Neural cell (in vitro differentiated cells): ENCODE measurements around the gene CYP27A1. TPM values are rescaled to one million over a fixed set of nuclear protein-coding genes. Genes with fewer than 3 reads are reported as not detected.

ENCODE experiments used
- H2AFZ ChIP-seq: fragments of 200-600, 300-800 bp; sonication (generic), shearing (Covaris generic); 2 replicates; pipeline ENCODE4 v1.6.0; 2014; ENCODE audit warnings: low read depth, mild to moderate bottlenecking, antibody characterized with exemption, low read length, moderate library complexity
- H3F3A ChIP-seq: fragments of 200-600 bp; shearing (Covaris generic); 2 replicates; pipeline ENCODE4 v1.6.1; 2016; ENCODE audit warnings: mild to moderate bottlenecking, moderate library complexity, mixed read lengths, antibody characterized with exemption, low read length; ENCODE audit not compliant: insufficient read depth, poor library complexity, severe bottlenecking
- H3K27ac ChIP-seq: fragments of 200-600, 300-800 bp; sonication (generic), shearing (Covaris generic); 2 replicates; pipeline ENCODE4 v1.5.1; 2014; ENCODE audit warnings: mild to moderate bottlenecking, low read length, moderate library complexity
- H3K27me3 ChIP-seq: fragments of 300-800, 200-600 bp; sonication (generic), shearing (Covaris generic); 2 replicates; pipeline ENCODE4 v1.6.0; 2014; ENCODE audit warnings: mild to moderate bottlenecking, low read depth, low read length, moderate library complexity; ENCODE audit not compliant: insufficient read depth
- H3K36me3 ChIP-seq: fragments of 300-800, 200-600 bp; sonication (generic), shearing (Covaris generic); 2 replicates; pipeline ENCODE4 v1.5.1; 2014; ENCODE audit warnings: mild to moderate bottlenecking, antibody characterized with exemption, low read length, moderate library complexity; ENCODE audit not compliant: insufficient read depth
- H3K4me2 ChIP-seq: fragments of 300-800, 200-600 bp; sonication (generic), shearing (Covaris generic); 2 replicates; pipeline ENCODE4 v1.6.0; 2014; ENCODE audit warnings: mild to moderate bottlenecking, low read length
- H3K4me3 ChIP-seq: fragments of 300-800, 200-600 bp; sonication (generic), shearing (Covaris generic); 2 replicates; pipeline ENCODE4 v1.5.1; 2014; ENCODE audit warnings: mild to moderate bottlenecking, low read length, moderate library complexity
- H3K79me2 ChIP-seq: fragments of 200-600 bp; shearing (Covaris generic); replicated peaks from 2 replicates; pipeline ENCODE4 v1.6.0; 2014; ENCODE audit warnings: mild to moderate bottlenecking, low read length, moderate library complexity; ENCODE audit not compliant: insufficient read depth
- H3K9ac ChIP-seq: fragments of 300-800, 200-600 bp; sonication (generic), shearing (Covaris generic); 2 replicates; pipeline ENCODE4 v1.6.1; 2016; ENCODE audit warnings: mild to moderate bottlenecking, low read length, mixed read lengths
- H3K9me2 ChIP-seq: fragments of 200-600 bp; shearing (Covaris generic); 2 replicates; pipeline ENCODE4 v1.6.1; 2016; ENCODE audit warnings: mild to moderate bottlenecking, low read length, mixed read lengths; ENCODE audit not compliant: insufficient read depth
- H3K9me3 ChIP-seq: fragments of 200-600, 300-800 bp; sonication (generic), shearing (Covaris generic); 2 replicates; pipeline ENCODE4 v1.6.1; 2016; ENCODE audit warnings: mild to moderate bottlenecking, mixed run types, low read length, moderate library complexity, mixed read lengths
- H4K20me1 ChIP-seq: fragments of 200-600 bp; shearing (Covaris generic); 2 replicates; pipeline ENCODE4 v1.6.1; 2016; ENCODE audit warnings: mild to moderate bottlenecking, mixed run types; ENCODE audit not compliant: insufficient read depth
- EP300 ChIP-seq: fragments of 450-650 bp; conservative IDR thresholded peaks from 2 replicates; pipeline ENCODE4 v1.6.1; 2014; ENCODE audit warnings: antibody characterized with exemption, mild to moderate bottlenecking, moderate library complexity; ENCODE audit not compliant: poor library complexity, severe bottlenecking
- EZH2 ChIP-seq: fragments of 200-600, 300-800 bp; shearing (Covaris generic), sonication (generic); IDR thresholded peaks from 2 replicates; pipeline ENCODE4 v1.6.1; 2014; ENCODE audit warnings: antibody characterized with exemption, low read length, borderline replicate concordance, mild to moderate bottlenecking; ENCODE audit not compliant: insufficient read depth, poor library complexity, severe bottlenecking
- MXI1 ChIP-seq: fragments of 450-650 bp; conservative IDR thresholded peaks from 2 replicates; pipeline ENCODE4 v1.6.1; 2014; ENCODE audit warnings: antibody characterized with exemption, mild to moderate bottlenecking; ENCODE audit not compliant: poor library complexity, severe bottlenecking
- POLR2AphosphoS5 ChIP-seq: IDR thresholded peaks from 2 replicates; pipeline ENCODE4 v1.6.1; 2012
- RAD21 ChIP-seq: fragments of 450-650 bp; conservative IDR thresholded peaks from 2 replicates; pipeline ENCODE4 v1.6.1; 2014; ENCODE audit warnings: antibody characterized with exemption, mild to moderate bottlenecking, moderate library complexity
- SMC3 ChIP-seq: fragments of 450-650 bp; conservative IDR thresholded peaks from 2 replicates; pipeline ENCODE4 v1.6.1; 2014; ENCODE audit warnings: antibody characterized with exemption, mild to moderate bottlenecking, moderate library complexity; ENCODE audit not compliant: poor library complexity
- TAF1 ChIP-seq: IDR thresholded peaks from 2 replicates; pipeline ENCODE4 v1.6.1; 2012; ENCODE audit warnings: low read depth
- polyA plus RNA-seq: library from polyadenylated mRNA; depleted of rRNA; stranded (reverse); fragments of >200 nt; gene quantifications from 2 replicates; pipeline ENCODE4 v1.2.3, GENCODE V29; 2014
- TF ChIP-seq, protein P1 (sequence below): fragments of 450-650 bp; IDR thresholded peaks from 2 replicates; pipeline ENCODE4 v1.5.1; 2014; ENCODE audit warnings: antibody characterized with exemption, mild to moderate bottlenecking, moderate library complexity; ENCODE audit not compliant: poor library complexity, severe bottlenecking
- TF ChIP-seq, protein P2 (sequence below): IDR thresholded peaks from 2 replicates; pipeline ENCODE4 v1.6.1; 2012; ENCODE audit warnings: borderline replicate concordance

Gene CYP27A1
- polyA plus RNA-seq, 1 donor from 2014 or later = not detected

DNA sequence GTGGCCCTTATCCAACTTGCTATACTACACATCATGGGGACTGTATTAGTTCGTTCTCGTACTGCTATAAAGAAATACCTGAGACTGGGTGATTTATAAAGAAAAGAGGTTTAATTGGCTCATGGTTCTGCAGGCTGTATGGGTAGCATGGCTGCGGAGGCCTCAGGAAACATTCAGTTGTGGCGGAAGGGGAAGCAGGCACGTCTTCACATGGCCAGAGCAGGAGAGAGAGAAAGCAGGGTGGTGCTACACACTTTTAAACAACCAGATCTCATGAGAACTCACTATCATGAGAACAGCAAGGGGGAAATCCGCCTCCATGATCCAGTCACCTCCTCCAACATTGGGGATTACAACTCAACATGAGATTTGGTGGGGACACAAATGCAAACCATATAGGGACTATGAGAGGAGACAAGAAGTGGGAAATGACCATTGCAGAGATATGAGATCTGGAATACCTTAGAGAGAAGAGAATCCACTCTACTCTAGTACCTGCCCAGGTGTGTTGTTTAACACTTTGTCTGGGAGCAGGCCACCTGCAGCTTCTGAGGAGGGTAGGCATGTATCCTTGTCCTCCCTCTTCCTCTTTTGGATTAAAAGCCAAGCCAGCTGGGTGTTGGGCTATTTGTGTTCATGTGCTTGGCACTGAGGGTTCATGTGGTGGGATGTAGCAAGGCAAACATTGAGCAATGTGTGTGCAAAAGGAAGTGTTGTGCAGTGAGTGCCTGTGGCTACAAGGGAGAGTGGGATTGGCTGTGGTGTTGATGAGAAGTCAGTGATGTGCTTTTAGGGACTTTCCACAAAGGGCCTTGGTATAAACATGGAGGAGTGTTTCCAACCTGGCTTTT is 48.6 kb upstream of the CYP27A1 start:
- no peak overlapping the region for H3K9ac ChIP-seq
- H3K27me3 ChIP-seq = no peaks in the 10 kb centered on the region
- no peak overlapping the region for H3K4me3 ChIP-seq
- H3K9me2 ChIP-seq = no peaks in the 10 kb centered on the region
- H3K4me2 ChIP-seq = no peak overlapping the region
- H2AFZ ChIP-seq = no peak overlapping the region
- TF ChIP-seq RAD21 (no peak), EZH2 (no peak), MXI1 (no peak), TAF1 (no peak), EP300 (no peak), SMC3 (no peak), POLR2AphosphoS5 (no peak)
- TF ChIP-seq, protein P1, sequence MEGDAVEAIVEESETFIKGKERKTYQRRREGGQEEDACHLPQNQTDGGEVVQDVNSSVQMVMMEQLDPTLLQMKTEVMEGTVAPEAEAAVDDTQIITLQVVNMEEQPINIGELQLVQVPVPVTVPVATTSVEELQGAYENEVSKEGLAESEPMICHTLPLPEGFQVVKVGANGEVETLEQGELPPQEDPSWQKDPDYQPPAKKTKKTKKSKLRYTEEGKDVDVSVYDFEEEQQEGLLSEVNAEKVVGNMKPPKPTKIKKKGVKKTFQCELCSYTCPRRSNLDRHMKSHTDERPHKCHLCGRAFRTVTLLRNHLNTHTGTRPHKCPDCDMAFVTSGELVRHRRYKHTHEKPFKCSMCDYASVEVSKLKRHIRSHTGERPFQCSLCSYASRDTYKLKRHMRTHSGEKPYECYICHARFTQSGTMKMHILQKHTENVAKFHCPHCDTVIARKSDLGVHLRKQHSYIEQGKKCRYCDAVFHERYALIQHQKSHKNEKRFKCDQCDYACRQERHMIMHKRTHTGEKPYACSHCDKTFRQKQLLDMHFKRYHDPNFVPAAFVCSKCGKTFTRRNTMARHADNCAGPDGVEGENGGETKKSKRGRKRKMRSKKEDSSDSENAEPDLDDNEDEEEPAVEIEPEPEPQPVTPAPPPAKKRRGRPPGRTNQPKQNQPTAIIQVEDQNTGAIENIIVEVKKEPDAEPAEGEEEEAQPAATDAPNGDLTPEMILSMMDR = no peak
- TF ChIP-seq, protein P2, sequence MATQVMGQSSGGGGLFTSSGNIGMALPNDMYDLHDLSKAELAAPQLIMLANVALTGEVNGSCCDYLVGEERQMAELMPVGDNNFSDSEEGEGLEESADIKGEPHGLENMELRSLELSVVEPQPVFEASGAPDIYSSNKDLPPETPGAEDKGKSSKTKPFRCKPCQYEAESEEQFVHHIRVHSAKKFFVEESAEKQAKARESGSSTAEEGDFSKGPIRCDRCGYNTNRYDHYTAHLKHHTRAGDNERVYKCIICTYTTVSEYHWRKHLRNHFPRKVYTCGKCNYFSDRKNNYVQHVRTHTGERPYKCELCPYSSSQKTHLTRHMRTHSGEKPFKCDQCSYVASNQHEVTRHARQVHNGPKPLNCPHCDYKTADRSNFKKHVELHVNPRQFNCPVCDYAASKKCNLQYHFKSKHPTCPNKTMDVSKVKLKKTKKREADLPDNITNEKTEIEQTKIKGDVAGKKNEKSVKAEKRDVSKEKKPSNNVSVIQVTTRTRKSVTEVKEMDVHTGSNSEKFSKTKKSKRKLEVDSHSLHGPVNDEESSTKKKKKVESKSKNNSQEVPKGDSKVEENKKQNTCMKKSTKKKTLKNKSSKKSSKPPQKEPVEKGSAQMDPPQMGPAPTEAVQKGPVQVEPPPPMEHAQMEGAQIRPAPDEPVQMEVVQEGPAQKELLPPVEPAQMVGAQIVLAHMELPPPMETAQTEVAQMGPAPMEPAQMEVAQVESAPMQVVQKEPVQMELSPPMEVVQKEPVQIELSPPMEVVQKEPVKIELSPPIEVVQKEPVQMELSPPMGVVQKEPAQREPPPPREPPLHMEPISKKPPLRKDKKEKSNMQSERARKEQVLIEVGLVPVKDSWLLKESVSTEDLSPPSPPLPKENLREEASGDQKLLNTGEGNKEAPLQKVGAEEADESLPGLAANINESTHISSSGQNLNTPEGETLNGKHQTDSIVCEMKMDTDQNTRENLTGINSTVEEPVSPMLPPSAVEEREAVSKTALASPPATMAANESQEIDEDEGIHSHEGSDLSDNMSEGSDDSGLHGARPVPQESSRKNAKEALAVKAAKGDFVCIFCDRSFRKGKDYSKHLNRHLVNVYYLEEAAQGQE = no peak
- no peaks in the 10 kb centered on the region for H3K36me3 ChIP-seq
- no peaks in the 10 kb centered on the region for H3K9me3 ChIP-seq
- no peak overlapping the region for H3K27ac ChIP-seq
- H3K79me2 ChIP-seq = no peaks in the 10 kb centered on the region
- no peaks in the 10 kb centered on the region for H4K20me1 ChIP-seq
- no peaks in the 10 kb centered on the region for H3F3A ChIP-seq

DNA sequence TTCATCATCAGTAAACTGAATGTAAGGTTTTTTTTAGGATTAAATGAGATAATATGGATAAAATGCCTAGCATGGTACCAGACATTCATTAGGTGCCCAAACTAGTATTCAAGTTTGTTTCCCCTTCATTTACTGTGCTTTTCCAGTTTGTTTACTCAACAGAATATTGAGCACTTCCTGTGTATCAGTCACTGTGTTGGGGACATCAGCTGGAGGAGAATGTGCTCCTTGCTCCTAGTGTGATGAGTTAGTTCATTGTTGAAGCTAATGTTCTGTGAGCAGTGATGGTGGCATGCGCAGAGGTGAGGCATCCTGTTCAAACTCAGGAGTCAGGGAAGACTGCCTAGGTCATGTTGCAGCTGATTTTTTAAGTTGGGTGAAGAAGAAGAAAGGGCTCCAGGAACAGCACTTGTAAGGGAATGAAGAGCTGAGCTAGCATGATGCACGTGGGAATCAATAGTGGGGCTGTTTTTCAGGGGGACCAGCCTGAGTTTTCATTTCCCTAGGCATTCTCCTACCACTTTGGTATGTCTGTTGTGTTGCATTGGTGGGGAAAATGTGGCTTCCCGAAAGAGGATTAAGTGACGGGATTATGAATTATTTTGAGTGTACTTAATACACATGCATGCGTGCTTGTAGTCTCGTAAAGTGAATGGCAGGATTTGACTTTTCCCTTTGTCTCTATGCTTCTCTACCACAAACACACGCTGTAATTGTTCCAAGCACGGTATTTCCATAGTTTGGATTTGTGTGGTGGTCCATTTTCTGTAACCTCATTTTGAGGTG is 47.6 kb upstream of the CYP27A1 start:
- H3K4me3 ChIP-seq = no peak overlapping the region
- no peaks in the 10 kb centered on the region for H3K79me2 ChIP-seq
- H3K36me3 ChIP-seq = no peaks in the 10 kb centered on the region
- no peaks in the 10 kb centered on the region for H3K9me3 ChIP-seq
- no peaks in the 10 kb centered on the region for H3F3A ChIP-seq
- H3K27ac ChIP-seq = no peak overlapping the region
- no peak overlapping the region for H2AFZ ChIP-seq
- no peak overlapping the region for H3K9ac ChIP-seq
- H3K4me2 ChIP-seq = no peak overlapping the region
- H3K9me2 ChIP-seq = no peaks in the 10 kb centered on the region
- H3K27me3 ChIP-seq = no peaks in the 10 kb centered on the region
- no peaks in the 10 kb centered on the region for H4K20me1 ChIP-seq
- no peak for TF ChIP-seq RAD21
- TF ChIP-seq, protein P2 = no peak
- TF ChIP-seq MXI1 = no peak
- TF ChIP-seq SMC3 = no peak
- TF ChIP-seq EP300 = no peak
- TF ChIP-seq EZH2 = no peak
- no peak for TF ChIP-seq TAF1
- TF ChIP-seq, protein P1 = no peak
- TF ChIP-seq POLR2AphosphoS5 = no peak
